Measurements from ENCODE around the gene KSR1.
"Not testable (repeated sequence)": the region's sequence is repeated elsewhere in the genome, so short reads cannot be mapped to it uniquely, and the experiment has no call there.

- TF ChIP-seq CTCF (conservative IDR thresholded peaks at IDR 0.05); ZFX (IDR thresholded peaks at IDR 0.05): not testable (repeated sequence)
Observed at GRCh38 chr17:27501338-27501737, 45.1 kb downstream of the KSR1 start.
